CMK (cell line): ENCODE results near the gene CDH22.

Experiments used
- DNase-seq: peaks from one replicate; pipeline ENCODE4 v3.0.0-alpha.2; 2010; ENCODE audit warnings: low read depth

Gene CDH22

GRCh38 chr20:46267108-46268105 is 40.9 kb downstream of the CDH22 start:
- no peak for DNase-seq

- DNase-seq: no peak
Observed at GRCh38 chr20:46265539-46265938, 42.8 kb downstream of the CDH22 start.

GRCh38 chr20:46264391-46265266 is 43.7 kb downstream of the CDH22 start:
- no peak for DNase-seq

- no peak for DNase-seq
Observed at GRCh38 chr20:46261456-46262253, 46.6 kb downstream of the CDH22 start.

GRCh38 chr20:46260936-46261454 is 47.3 kb downstream of the CDH22 start:
- DNase-seq: no peak

- DNase-seq: no peak
Observed at GRCh38 chr20:46260480-46260879, 47.8 kb downstream of the CDH22 start.

- DNase-seq: no peak
Observed at GRCh38 chr20:46259260-46259859, 48.9 kb downstream of the CDH22 start.

- no peak for DNase-seq
Observed at GRCh38 chr20:46257887-46258286, 50.4 kb downstream of the CDH22 start.

GRCh38 chr20:46256293-46256692 is 52.0 kb downstream of the CDH22 start:
- no peak for DNase-seq

- DNase-seq: no peak
Observed at GRCh38 chr20:46255440-46256104, 52.7 kb downstream of the CDH22 start.

GRCh38 chr20:46253391-46253790 is 54.9 kb downstream of the CDH22 start:
- no peak for DNase-seq

GRCh38 chr20:46252352-46253091 is 55.8 kb downstream of the CDH22 start:
- no peak for DNase-seq

GRCh38 chr20:46251211-46251673 is 57.1 kb downstream of the CDH22 start:
- DNase-seq: no peak

GRCh38 chr20:46250772-46251171 is 57.5 kb downstream of the CDH22 start:
- no peak for DNase-seq

GRCh38 chr20:46249671-46250070 is 58.6 kb downstream of the CDH22 start:
- DNase-seq: no peak

- DNase-seq: no peak
Observed at GRCh38 chr20:46246559-46246958, 61.7 kb downstream of the CDH22 start.

GRCh38 chr20:46243707-46244628 is 64.3 kb downstream of the CDH22 start:
- no peak for DNase-seq

- no peak for DNase-seq
Observed at GRCh38 chr20:46242390-46242789, 65.9 kb downstream of the CDH22 start.

GRCh38 chr20:46240881-46241280 is 67.4 kb downstream of the CDH22 start:
- no peak for DNase-seq
